ENCODE data around the gene DUSP19.

DUSP19 gene

DNA sequence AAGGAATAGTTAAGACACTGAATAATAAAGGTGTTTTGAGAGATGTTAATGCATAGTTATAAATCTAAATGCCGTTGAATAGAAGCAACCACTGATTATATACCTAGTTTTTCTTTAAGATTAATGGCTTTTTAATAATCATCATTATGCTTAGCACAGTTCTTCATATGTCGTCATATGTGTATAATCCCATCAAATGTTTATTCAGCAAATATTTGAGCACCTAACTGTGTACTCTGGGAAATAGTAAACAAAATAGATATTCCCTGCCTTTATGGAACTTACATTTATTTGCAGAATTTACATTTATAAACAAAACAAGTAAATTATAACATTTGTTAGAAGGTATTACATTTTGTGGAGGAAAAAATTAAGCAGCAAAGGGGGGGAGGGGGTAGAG, 55.5 kb downstream of the DUSP19 start:
- Histone ChIP-seq H3K9me2 (ENCODE audit: low read depth, low read length) (no peaks in the 10 kb centered on the region), H3K79me2 (ENCODE audit: insufficient read depth, low read length) (peaks cover 30% of the 10 kb centered on the region), H4K20me1 (ENCODE audit: insufficient read depth, low read length) (no peaks in the 10 kb centered on the region), H3K27me3 (ENCODE audit: insufficient read depth, low read length) (no peaks in the 10 kb centered on the region), H2AFZ (ENCODE audit: low read length) (no peak overlapping the region), H3K9ac (ENCODE audit: low read length) (no peak overlapping the region), H3K36me3 (ENCODE audit: insufficient read depth, low read length) (peaks cover 57% of the 10 kb centered on the region), H3K27ac (ENCODE audit: low read depth, low read length, poor library complexity, severe bottlenecking) (no peak overlapping the region), H3F3A (ENCODE audit: insufficient read depth, low read length) (no peaks in the 10 kb centered on the region), H3K4me3 (ENCODE audit: low read depth, low read length, poor library complexity, severe bottlenecking) (no peak overlapping the region), H3K9me3 (ENCODE audit: low read length) (no peaks in the 10 kb centered on the region), H3K4me2 (ENCODE audit: low read length) (no peak overlapping the region), H3K4me1 (ENCODE audit: insufficient read depth, low read length, severe bottlenecking) (no peaks in the 10 kb centered on the region)
- TF ChIP-seq, protein P1, sequence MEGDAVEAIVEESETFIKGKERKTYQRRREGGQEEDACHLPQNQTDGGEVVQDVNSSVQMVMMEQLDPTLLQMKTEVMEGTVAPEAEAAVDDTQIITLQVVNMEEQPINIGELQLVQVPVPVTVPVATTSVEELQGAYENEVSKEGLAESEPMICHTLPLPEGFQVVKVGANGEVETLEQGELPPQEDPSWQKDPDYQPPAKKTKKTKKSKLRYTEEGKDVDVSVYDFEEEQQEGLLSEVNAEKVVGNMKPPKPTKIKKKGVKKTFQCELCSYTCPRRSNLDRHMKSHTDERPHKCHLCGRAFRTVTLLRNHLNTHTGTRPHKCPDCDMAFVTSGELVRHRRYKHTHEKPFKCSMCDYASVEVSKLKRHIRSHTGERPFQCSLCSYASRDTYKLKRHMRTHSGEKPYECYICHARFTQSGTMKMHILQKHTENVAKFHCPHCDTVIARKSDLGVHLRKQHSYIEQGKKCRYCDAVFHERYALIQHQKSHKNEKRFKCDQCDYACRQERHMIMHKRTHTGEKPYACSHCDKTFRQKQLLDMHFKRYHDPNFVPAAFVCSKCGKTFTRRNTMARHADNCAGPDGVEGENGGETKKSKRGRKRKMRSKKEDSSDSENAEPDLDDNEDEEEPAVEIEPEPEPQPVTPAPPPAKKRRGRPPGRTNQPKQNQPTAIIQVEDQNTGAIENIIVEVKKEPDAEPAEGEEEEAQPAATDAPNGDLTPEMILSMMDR (IDR thresholded peaks at IDR 0.05; ENCODE audit: low read length), result no peak
- TF ChIP-seq EZH2 (IDR thresholded peaks at IDR 0.05; ENCODE audit: borderline replicate concordance, low read length), result no peak

DNA sequence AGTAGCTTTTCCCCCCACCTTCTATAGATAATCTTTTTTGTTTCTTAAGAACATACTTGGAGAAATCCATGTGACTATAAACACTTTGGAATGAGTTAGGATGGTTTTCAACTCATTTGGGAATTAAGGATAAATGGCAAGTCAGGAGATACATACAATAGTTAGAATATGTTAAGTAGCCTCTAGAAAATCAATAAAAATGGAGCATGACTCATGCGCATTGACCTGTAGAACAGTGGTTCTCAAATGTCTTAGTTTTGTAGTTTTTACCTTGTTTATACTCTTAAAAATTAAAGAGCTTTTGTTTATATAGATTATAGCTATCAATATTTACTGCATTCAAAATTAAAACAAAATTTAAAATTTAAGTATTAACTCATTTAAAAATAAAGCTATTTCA, 70.4 kb downstream of the DUSP19 start:
- Histone ChIP-seq H3K4me2 (ENCODE audit: low read length) (no peak overlapping the region), H3K4me1 (ENCODE audit: insufficient read depth, low read length, severe bottlenecking) (no peaks in the 10 kb centered on the region), H3K79me2 (ENCODE audit: insufficient read depth, low read length) (0 out of 2 replicates have a peak, but pooled peaks cover 4% of the 10 kb centered on the region), H2AFZ (ENCODE audit: low read length) (no peak overlapping the region), H3K36me3 (ENCODE audit: insufficient read depth, low read length) (peaks cover 94% of the 10 kb centered on the region), H3K4me3 (ENCODE audit: low read depth, low read length, poor library complexity, severe bottlenecking) (no peak overlapping the region), H3F3A (ENCODE audit: insufficient read depth, low read length) (no peaks in the 10 kb centered on the region), H4K20me1 (ENCODE audit: insufficient read depth, low read length) (no peaks in the 10 kb centered on the region), H3K27ac (ENCODE audit: low read depth, low read length, poor library complexity, severe bottlenecking) (no peak overlapping the region), H3K27me3 (ENCODE audit: insufficient read depth, low read length) (no peaks in the 10 kb centered on the region), H3K9ac (ENCODE audit: low read length) (no peak overlapping the region), H3K9me2 (ENCODE audit: low read depth, low read length) (no peaks in the 10 kb centered on the region), H3K9me3 (ENCODE audit: low read length) (0 out of 2 replicates have a peak, but pooled peaks cover 3% of the 10 kb centered on the region)
- TF ChIP-seq, protein P1 (IDR thresholded peaks at IDR 0.05; ENCODE audit: low read length), result no peak
- TF ChIP-seq EZH2 (IDR thresholded peaks at IDR 0.05; ENCODE audit: borderline replicate concordance, low read length), result no peak

DNA sequence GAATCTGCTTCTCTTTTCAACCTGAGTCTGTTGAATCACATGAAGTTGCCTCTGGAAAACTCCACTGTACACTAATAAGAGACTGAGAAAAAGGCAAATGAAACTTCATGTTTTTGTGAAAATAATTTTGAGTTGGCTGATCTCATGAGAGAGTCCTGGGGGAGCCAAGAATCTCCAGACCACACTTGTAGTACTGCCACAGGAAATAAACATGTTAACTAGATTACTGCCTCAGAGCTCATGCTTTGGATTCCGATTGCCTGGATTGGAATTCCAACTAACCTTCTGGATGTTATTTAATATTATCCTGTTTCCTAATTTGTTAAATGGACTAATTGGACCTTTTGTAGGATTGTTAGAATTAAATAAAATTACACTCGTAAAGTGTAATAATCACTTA, 70.9 kb downstream of the DUSP19 start:
- Histone ChIP-seq H3F3A (ENCODE audit: insufficient read depth, low read length) (no peaks in the 10 kb centered on the region), H3K27ac (ENCODE audit: low read depth, low read length, poor library complexity, severe bottlenecking) (no peak overlapping the region), H3K9me2 (ENCODE audit: low read depth, low read length) (no peaks in the 10 kb centered on the region), H4K20me1 (ENCODE audit: insufficient read depth, low read length) (no peaks in the 10 kb centered on the region), H3K9ac (ENCODE audit: low read length) (no peak overlapping the region), H3K4me3 (ENCODE audit: low read depth, low read length, poor library complexity, severe bottlenecking) (no peak overlapping the region), H3K36me3 (ENCODE audit: insufficient read depth, low read length) (peaks cover 93% of the 10 kb centered on the region), H3K27me3 (ENCODE audit: insufficient read depth, low read length) (no peaks in the 10 kb centered on the region), H3K4me1 (ENCODE audit: insufficient read depth, low read length, severe bottlenecking) (no peaks in the 10 kb centered on the region), H3K9me3 (ENCODE audit: low read length) (0 out of 2 replicates have a peak, but pooled peaks cover 3% of the 10 kb centered on the region), H3K79me2 (ENCODE audit: insufficient read depth, low read length) (0 out of 2 replicates have a peak, but pooled peaks cover under 1% of the 10 kb centered on the region), H2AFZ (ENCODE audit: low read length) (no peak overlapping the region), H3K4me2 (ENCODE audit: low read length) (no peak overlapping the region)
- TF ChIP-seq EZH2 (IDR thresholded peaks at IDR 0.05; ENCODE audit: borderline replicate concordance, low read length), result no peak
- TF ChIP-seq, protein P1 (IDR thresholded peaks at IDR 0.05; ENCODE audit: low read length), result no peak
